Stimulated activated CD8-positive, alpha-beta memory T cell treated with anti-CD3 and anti-CD28 coated beads, Interleukin-4, amount 100 ng/mL, for 24 hours (primary cell): ENCODE results near the gene CBX5.
A peak's percentile ranks its signal among the peaks of the same experiment; 100 is the strongest.
"Not testable (repeated sequence)": the region's sequence is repeated elsewhere in the genome, so short reads cannot be mapped to it uniquely, and the experiment has no call there.

Experiments used
- DNase-seq: peaks from one replicate; pipeline ENCODE4 v3.0.0-alpha.2; 2020; ENCODE audit warnings: low read depth

CBX5 gene

DNA sequence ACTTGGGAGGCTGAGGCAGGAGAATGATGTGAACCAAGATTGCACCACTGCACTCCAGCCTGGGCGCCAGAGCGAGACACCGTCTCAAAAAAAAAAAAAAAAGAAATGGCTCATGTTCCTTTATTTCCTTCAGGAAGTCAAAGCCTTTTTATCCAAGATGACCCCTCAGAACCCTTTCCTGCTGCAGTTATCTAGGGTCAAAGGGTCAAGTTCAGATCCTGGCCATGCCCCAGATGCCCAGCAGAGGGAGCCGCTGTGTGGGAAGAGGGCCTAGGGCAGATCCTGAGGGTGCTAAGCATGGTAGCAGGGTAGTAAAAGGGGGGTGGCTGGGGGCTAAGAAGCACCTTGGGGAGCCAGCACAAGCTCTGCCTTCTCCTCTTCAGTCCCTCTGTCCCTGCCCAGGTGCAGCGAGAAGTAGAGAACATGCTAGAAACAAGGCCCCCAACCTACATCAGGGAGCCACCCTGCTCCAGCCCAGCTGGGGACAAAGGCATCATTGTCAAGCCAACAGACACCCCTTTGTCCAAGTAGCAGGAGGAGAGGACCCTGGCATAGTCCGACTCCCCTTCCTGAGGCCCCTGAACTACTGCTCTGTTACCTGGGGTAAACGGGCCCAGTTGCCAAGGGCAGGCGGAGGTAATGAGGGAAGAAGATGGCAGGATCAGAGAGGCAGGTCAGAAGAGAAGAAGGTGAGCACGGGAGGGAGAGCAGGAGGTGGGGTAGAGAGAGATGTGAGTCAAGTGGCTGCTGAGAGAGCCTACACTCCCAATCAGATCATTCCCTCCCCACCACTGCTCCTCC lies 14.4 kb upstream of the CBX5 start:
- peak; percentile 37 for DNase-seq

- no peak for DNase-seq
Measured at GRCh38 chr12:54292931-54293241, 13.0 kb upstream of the CBX5 start.

DNA sequence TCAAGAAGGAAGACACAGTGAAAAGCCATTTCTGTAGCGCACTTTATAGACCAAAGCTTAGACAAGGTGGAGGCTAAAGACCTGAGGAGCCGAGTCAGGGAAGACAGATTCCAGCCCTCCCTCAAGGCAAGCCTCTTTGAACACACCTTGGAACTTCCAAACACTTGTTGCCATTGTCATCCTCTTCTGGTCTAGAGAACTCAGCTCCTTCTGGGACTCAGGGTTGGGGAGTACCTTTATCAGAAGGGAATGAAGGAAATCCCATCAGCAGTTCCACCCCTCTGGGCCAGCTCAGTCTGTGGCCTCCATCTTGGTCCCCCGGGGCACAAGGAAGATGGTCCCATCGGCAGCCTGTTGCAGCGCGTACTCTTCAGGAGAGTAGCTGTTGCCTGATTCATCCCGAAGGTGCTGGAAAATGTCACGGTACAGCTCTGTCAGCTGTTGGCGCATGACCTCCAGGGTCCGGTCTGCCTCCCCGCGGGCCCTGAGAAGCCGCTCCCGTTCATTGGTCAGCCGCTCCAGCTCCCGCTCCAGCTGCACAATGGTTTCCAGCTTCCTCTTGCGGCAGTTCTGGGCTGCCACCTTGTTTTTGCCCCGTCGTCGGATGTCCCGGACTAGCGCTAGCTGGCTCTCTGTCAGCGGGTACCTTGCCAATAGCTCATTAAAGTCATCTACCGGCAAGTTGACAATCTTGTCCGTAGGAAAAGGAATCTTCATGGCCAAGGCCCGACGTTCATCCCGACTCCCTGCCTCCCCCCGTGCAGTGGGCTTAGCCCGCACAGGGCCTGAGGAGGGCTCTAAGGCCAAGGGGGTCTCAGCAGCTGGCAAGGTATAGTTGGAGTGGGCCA lies 12.4 kb upstream of the CBX5 start:
- DNase-seq: no peak

- DNase-seq: no peak
Measured at GRCh38 chr12:54287261-54288157, 7.6 kb upstream of the CBX5 start.

- no peak for DNase-seq
Measured at GRCh38 chr12:54286042-54287030, 6.4 kb upstream of the CBX5 start.

- no peak for DNase-seq
Measured at GRCh38 chr12:54285150-54286041, 5.5 kb upstream of the CBX5 start.

- DNase-seq: not testable (repeated sequence)
Measured at GRCh38 chr12:54284070-54284780, 4.3 kb upstream of the CBX5 start.

- peak; percentile 28 for DNase-seq
Measured at GRCh38 chr12:54282949-54283593, 3.1 kb upstream of the CBX5 start.

DNA sequence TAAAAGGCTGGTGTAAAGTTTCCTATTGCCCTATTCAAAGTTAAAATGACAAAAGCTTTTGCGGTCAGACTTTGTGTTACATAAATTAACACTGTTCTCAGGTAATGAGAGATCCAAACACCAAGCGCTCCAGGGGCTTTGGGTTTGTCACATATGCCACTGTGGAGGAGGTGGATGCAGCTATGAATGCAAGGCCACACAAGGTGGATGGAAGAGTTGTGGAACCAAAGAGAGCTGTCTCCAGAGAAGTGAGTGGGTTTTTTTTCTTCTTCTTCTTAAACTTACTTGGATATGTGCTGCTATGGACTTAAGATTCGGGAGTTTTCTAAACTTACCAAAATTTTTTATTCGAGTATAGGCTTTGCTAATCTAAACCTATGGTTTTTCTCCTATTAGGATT lies 1.8 kb upstream of the CBX5 start:
- not testable (repeated sequence) for DNase-seq

DNA sequence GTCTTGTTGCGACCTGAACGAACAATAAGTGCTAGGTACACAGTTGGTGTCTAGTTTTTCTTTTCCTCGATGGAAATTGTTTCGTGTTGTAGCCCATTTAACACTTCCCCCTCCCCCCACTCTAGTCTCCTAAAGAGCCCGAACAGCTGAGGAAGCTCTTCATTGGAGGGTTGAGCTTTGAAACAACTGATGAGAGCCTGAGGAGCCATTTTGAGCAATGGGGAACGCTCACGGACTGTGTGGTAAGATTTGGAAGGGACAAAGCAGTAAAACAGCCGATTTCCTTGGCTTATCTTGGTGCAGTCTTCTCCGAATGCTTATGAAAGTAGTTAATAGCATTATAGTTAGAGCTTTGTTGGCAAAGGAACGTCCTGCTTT lies 1.3 kb upstream of the CBX5 start:
- not testable (repeated sequence) for DNase-seq

GRCh38 chr12:54280468-54281260 lies 742 bp upstream of the CBX5 start, which contains the start of gene HNRNPA1:
Gene HNRNPA1 (plus strand): TSS chr12:54280726. CDS start chr12:54280808, 82 bp downstream.
- DNase-seq: peak; percentile 89

- no peak for DNase-seq
Measured at GRCh38 chr12:54279227-54279631, 693 bp downstream of the CBX5 start.

GRCh38 chr12:54277823-54278276 lies 2.1 kb downstream of the CBX5 start:
- no peak for DNase-seq

DNA sequence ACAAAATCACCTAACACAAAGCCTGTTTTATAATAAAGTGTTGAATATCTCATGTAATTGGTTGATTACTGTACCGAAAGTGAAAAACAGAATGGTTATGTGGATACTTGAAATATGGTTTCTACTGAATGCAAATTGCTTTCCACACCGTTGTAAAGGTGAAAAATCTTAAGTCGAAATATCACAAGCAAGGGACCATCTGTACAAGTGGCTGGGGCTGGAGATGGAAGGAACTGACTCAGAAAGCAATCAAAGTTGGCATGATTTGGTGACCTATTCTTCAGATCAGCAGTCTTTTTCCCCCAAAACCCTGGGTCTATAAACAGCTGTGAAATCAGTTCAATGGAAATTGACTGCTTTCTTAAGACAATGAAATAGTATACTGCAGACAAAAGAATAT lies 3.6 kb downstream of the CBX5 start:
- no peak for DNase-seq

- DNase-seq: no peak
Measured at GRCh38 chr12:54273981-54274380, 5.9 kb downstream of the CBX5 start.

DNA sequence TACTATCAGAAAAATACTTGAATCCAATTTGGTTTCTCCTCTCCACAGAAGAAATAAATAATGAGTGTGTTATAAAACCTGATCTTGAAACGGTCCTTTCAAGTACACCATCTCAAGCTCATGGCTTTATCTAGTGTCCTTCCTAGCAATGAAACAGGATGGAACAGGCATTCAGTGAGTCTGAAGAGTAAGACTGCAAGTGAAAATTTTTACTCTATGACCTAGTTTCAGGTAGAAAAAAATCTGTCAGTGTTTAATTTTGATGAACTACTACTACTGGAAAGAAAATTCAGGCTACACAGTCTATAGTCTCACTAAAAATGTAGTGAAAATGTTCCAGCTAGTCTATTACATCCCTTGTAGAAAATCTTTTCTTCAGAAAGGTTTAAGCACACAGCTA lies 7.7 kb downstream of the CBX5 start:
- DNase-seq: no peak

DNA sequence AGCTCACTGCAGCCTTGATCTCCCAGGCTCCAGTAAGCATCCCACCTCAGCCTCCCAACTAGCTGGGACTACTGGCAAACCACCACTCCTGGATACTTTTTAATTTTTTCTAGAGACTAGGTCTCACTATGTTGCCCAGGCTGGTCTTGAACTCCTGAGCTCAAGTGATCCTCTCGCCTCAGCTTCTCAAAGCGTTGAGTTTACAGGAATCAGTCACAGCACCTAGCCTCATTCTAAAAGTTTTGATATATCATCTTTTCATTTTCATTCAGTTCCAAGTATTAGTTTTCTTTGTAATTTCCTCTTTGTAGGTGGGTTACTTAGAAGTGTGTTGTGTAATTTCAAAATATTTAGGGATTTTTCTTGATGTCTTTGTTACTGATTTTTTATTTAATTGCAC lies 9.6 kb downstream of the CBX5 start:
- no peak for DNase-seq

GRCh38 chr12:54266852-54267251 lies 13.1 kb downstream of the CBX5 start:
- DNase-seq: no peak
